ENCODE data around the gene OR5AC2.

DNA sequence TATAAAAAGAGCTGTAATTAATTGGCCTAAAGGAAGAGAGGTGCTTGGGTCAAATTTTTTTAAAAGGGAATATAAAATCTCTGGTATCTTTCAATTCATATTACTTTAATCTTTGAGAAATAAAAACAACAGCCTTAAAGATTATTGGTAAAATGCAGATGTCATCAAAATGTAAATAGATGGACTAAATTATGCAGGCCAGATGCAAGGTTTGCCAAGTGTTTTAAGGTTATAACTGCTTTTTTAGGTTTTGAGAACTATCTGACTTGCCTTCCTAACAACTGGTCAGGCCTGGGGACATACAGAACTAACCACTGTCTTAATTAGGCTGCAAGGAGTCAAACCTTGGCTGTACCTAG lies 23.6 kb downstream of the OR5AC2 start:
- TF ChIP-seq, protein P1, sequence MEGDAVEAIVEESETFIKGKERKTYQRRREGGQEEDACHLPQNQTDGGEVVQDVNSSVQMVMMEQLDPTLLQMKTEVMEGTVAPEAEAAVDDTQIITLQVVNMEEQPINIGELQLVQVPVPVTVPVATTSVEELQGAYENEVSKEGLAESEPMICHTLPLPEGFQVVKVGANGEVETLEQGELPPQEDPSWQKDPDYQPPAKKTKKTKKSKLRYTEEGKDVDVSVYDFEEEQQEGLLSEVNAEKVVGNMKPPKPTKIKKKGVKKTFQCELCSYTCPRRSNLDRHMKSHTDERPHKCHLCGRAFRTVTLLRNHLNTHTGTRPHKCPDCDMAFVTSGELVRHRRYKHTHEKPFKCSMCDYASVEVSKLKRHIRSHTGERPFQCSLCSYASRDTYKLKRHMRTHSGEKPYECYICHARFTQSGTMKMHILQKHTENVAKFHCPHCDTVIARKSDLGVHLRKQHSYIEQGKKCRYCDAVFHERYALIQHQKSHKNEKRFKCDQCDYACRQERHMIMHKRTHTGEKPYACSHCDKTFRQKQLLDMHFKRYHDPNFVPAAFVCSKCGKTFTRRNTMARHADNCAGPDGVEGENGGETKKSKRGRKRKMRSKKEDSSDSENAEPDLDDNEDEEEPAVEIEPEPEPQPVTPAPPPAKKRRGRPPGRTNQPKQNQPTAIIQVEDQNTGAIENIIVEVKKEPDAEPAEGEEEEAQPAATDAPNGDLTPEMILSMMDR (conservative IDR thresholded peaks at IDR 0.05; ENCODE audit: low read depth in 2 of 2): no peak
- no peak for TF ChIP-seq POLR2AphosphoS5 (IDR thresholded peaks at IDR 0.05; ENCODE audit: low read depth)

Measured in GM23338 (cell line).